H1 (cell line): ENCODE measurements around the gene WDR90. TPM values are rescaled to one million over a fixed set of nuclear protein-coding genes. Genes with fewer than 3 reads are reported as not detected.

Experiments used
- GABPA ChIP-seq: IDR thresholded peaks from 2 replicates; pipeline ENCODE4 v1.6.1; 2011; ENCODE audit warnings: mild to moderate bottlenecking, low read length, moderate library complexity, borderline replicate concordance; ENCODE audit not compliant: insufficient read depth
- polyA plus RNA-seq, 7 experiments: library from polyadenylated mRNA; depleted of rRNA in 3 of 7; stranded (reverse) in 5 of 7; unstranded in 2 of 7; fragments of >200 nt in 5 of 7; fragments of 200-250 nt in 2 of 7; gene quantifications; 1 replicate in 5 of 7; 2 replicates in 1 of 7; 4 replicates in 1 of 7; pipeline versions ENCODE4 v1.2.1 to v1.2.3, GENCODE V29; 2011 to 2013; ENCODE audit warnings: missing spikeins in 2 of 7, mixed read lengths in 2 of 7
- total RNA-seq: library from RNA; stranded (reverse); fragmentation: NEBNext Ultra II Directional; extraction: Animal tissue kit (Norgen Biotek cat#: 25700); gene quantifications from 2 replicates; pipeline ENCODE4 v1.2.1, GENCODE V29; 2021

WDR90 gene
- total and polyA plus RNA-seq, 2 of the 8 experiments (the other 6 are each of a cell fraction or from before 2014, with no cell fraction given), result 24.0 to 47.2 TPM

- TF ChIP-seq GABPA, result no peak
Measured at GRCh38 chr16:654034-654433, 4.9 kb downstream of the WDR90 start (continued).
